Activated T-cell treated with anti-CD3 and anti-CD28 coated beads, Interleukin-2, amount 50 U/mL, for 24 hours (primary cell): ENCODE results near the gene TGM5.
A peak's percentile ranks its signal among the peaks of the same experiment; 100 is the strongest.
"Not testable (repeated sequence)": the region's sequence is repeated elsewhere in the genome, so short reads cannot be mapped to it uniquely, and the experiment has no call there.

Source experiments
- DNase-seq: peaks from one replicate; pipeline ENCODE4 v3.0.0-alpha.2; 2020
- H3K27ac Mint-ChIP-seq: 2 replicates; pipeline ENCODE4 v1.8.0; 2020; ENCODE audit warnings: mild to moderate bottlenecking, mixed read lengths
- H3K27me3 Mint-ChIP-seq: 2 replicates; pipeline ENCODE4 v1.8.0; 2020; ENCODE audit warnings: mixed read lengths
- H3K36me3 Mint-ChIP-seq: 2 replicates; pipeline ENCODE4 v1.8.0; 2020; ENCODE audit warnings: low read depth, mixed read lengths
- H3K4me1 Mint-ChIP-seq: 2 replicates; pipeline ENCODE4 v1.8.0; 2020; ENCODE audit warnings: low read depth, mixed read lengths
- H3K4me3 Mint-ChIP-seq: 2 replicates; pipeline ENCODE4 v1.8.0; 2020; ENCODE audit warnings: mild to moderate bottlenecking, moderate library complexity, mixed read lengths
- H3K9me3 Mint-ChIP-seq: 2 replicates; pipeline ENCODE4 v1.8.0; 2020; ENCODE audit warnings: mixed read lengths

The TGM5 gene

GRCh38 chr15:43210172-43210745 lies 56.5 kb downstream of the TGM5 start:
- no peak overlapping the region for H3K27ac Mint-ChIP-seq
- H3K27me3 Mint-ChIP-seq, result peaks cover 14% of the 10 kb centered on the region
- H3K9me3 Mint-ChIP-seq, result no peaks in the 10 kb centered on the region
- H3K36me3 Mint-ChIP-seq, result no peaks in the 10 kb centered on the region
- DNase-seq, result no peak
- H3K4me1 Mint-ChIP-seq, result no peaks in the 10 kb centered on the region
- H3K4me3 Mint-ChIP-seq, result no peak overlapping the region

GRCh38 chr15:43209059-43209824 lies 57.5 kb downstream of the TGM5 start:
- H3K4me1 Mint-ChIP-seq, result peaks cover 4% of the 10 kb centered on the region
- no peaks in the 10 kb centered on the region for H3K9me3 Mint-ChIP-seq
- H3K36me3 Mint-ChIP-seq, result no peaks in the 10 kb centered on the region
- H3K4me3 Mint-ChIP-seq, result no peak overlapping the region
- DNase-seq, result no peak
- H3K27ac Mint-ChIP-seq, result no peak overlapping the region
- peaks cover 14% of the 10 kb centered on the region for H3K27me3 Mint-ChIP-seq

DNA sequence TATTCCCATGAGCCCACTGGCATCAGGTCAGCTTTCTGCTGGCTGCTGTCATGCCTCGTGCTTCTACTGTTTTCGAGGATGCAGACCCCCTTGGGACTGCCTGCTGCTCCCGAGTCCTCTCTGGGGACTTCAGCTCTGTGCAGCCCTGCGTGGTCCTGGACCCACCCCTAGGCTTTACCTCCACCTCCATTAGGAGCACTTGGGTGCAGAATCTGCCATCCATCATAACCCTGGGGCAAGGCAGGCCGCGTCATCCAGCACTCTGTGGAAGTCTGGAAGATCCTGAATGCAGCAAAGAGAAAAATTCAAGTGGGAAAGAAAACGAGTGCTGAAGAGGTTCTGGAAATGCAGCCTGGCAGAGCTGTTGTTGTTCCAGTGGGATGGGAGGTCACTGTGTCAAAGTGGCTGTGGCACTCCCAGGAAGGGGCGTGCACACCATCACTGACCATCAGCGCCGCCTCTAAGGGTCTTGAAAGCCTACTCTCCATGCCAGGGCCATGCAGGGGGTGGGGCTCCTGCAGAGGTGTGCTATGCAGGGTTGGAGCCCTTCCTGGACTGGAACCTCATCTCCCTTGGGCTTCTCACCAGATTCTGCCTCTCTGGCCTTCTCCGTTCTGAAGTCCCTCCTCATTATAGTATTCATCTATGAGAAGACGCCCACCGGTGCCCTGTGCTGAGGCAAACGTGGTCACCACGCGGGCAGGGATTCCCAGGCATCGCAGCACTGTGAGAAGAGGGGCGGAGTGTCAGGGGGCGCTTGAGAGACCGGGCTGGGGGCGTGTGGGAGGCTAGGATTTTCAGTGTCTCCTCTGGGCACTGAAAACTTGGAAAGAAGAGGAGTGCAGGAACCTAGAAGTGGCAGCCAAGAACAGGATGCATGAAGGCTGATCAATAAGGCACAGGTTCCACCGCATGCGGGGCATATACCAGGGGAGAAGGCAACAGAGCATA lies 58.4 kb downstream of the TGM5 start:
- peaks cover 6% of the 10 kb centered on the region for H3K4me1 Mint-ChIP-seq
- no peak for DNase-seq
- peaks cover 14% of the 10 kb centered on the region for H3K27me3 Mint-ChIP-seq
- no peak overlapping the region for H3K4me3 Mint-ChIP-seq
- H3K9me3 Mint-ChIP-seq, result no peaks in the 10 kb centered on the region
- no peak overlapping the region for H3K27ac Mint-ChIP-seq
- H3K36me3 Mint-ChIP-seq, result no peaks in the 10 kb centered on the region

GRCh38 chr15:43207024-43207423 lies 59.7 kb downstream of the TGM5 start:
- no peaks in the 10 kb centered on the region for H3K9me3 Mint-ChIP-seq
- H3K27me3 Mint-ChIP-seq, result peaks cover 14% of the 10 kb centered on the region
- no peak overlapping the region for H3K4me3 Mint-ChIP-seq
- no peaks in the 10 kb centered on the region for H3K36me3 Mint-ChIP-seq
- H3K4me1 Mint-ChIP-seq, result peaks cover 6% of the 10 kb centered on the region
- DNase-seq, result no peak
- H3K27ac Mint-ChIP-seq, result no peak overlapping the region

DNA sequence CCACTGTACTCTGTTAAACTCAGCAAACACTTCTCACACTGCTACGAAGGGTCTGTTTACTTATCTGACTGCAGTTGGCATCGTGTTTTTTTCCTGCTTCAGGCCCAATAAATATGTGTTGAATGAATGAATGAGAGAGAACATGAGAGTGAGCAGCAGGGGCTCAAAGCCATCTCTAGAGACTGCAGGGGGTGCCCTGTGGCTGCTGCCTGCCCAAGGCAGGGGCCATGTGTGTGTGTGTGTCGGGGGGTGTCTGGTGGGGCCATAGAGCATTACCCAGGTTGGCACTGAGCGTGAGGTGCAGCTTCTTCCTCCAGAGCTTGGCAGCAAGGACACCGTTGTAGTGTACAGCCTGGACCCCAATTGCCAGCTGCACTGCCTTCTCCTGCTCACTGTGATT lies 60.7 kb downstream of the TGM5 start:
- Mint-ChIP-seq H3K4me1 (peaks cover 6% of the 10 kb centered on the region), H3K27me3 (peaks cover 14% of the 10 kb centered on the region), H3K27ac (no peak overlapping the region), H3K4me3 (no peak overlapping the region), H3K36me3 (no peaks in the 10 kb centered on the region), H3K9me3 (no peaks in the 10 kb centered on the region)
- DNase-seq, result no peak

DNA sequence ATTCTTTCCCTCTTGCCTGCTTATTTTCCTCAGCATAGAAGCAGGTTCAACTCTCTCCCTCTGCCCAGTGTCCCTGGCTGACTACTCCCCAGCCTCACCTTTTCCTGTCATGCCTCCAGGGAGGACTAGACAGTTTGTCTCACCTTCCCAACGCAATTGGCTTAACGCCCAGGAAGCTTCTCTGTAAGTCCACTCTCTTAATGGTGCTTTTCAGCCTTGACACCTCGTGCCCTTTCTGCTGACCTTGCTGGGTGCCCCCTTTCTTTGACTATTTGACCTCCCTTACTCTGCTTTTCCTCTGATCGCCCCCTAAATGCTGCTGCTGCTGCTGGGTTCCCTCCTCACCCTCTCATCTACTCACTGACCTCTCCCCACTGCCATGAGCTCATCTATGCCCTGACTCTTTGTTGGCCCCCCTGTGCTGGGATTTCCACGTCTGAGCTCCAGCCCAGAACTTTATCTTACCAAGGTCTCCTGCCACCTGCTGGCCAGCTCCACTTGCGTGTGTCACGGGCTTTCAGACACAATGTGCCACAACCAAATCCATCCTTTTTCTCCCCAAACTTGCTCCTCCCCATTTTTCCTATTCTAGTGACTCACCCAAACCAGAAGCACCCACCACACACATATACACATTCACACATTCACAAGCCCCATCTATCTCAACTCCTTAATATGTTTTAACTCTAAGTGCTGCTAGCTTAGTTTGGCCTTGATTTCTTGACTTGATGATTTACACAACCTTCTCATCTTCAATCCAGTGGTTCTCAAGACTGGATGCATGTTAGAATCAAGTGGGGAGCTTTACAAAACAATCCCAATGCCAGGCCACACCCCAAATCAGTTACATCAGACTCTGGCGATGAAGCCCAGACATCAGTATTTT lies 62.5 kb downstream of the TGM5 start:
- no peak overlapping the region for H3K27ac Mint-ChIP-seq
- H3K9me3 Mint-ChIP-seq, result no peaks in the 10 kb centered on the region
- peaks cover 10% of the 10 kb centered on the region for H3K27me3 Mint-ChIP-seq
- H3K36me3 Mint-ChIP-seq, result peaks cover 2% of the 10 kb centered on the region
- DNase-seq, result peak; percentile 59
- H3K4me3 Mint-ChIP-seq, result no peak overlapping the region
- peaks cover 10% of the 10 kb centered on the region for H3K4me1 Mint-ChIP-seq

DNA sequence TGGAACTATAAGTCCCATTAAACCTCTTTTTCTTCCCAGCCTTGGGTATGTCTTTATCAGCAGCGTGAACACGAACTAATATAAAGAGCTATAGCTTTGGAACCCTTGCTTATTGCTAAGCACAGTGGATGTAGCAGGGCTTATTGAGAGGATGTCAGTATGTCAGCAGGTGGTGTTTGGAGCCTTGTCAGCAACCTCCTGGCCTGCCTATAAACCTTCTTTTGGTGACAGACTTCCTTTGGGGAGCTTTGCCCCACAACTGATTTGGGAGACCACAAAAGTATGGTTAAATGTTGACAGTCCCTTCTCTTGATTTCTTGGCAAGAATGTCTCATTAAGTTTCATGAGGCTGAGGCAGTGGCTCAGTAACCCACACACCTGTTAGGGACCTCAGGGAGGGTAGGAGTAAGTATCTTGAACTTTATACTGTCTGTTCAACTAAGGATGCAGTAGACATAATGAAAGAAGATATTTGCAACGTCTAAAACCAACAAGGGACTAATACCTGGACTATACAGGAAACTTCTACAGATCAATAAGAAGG lies 66.7 kb downstream of the TGM5 start:
- Mint-ChIP-seq H3K27me3 (no peaks in the 10 kb centered on the region), H3K36me3 (peaks cover 36% of the 10 kb centered on the region), H3K4me3 (no peak overlapping the region), H3K4me1 (peaks cover 10% of the 10 kb centered on the region), H3K9me3 (peaks cover 2% of the 10 kb centered on the region), H3K27ac (no peak overlapping the region)
- DNase-seq, result no peak

DNA sequence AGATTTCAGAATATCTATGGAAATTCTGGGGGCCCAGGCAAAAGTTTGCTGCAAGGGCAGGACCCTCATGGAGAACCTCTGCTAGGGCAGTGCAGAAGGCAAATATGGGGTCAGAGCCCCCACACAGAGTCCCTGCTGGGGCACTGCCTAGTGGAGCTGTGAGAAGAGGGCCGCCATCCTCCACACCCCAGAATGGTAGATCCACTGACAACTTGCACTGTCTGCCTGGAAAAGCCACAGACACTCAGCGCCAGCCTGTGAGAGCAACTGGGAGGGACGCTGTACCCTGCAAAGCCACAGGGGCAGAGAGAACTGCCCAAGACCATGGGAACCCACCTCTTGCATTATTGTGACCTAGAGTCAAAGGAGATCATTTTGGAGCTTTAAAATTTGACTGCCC lies 67.7 kb downstream of the TGM5 start:
- H3K4me3 Mint-ChIP-seq, result no peak overlapping the region
- H3K27me3 Mint-ChIP-seq, result no peaks in the 10 kb centered on the region
- H3K4me1 Mint-ChIP-seq, result peaks cover 5% of the 10 kb centered on the region
- no peak for DNase-seq
- H3K36me3 Mint-ChIP-seq, result peaks cover 45% of the 10 kb centered on the region
- no peak overlapping the region for H3K27ac Mint-ChIP-seq
- peaks cover 2% of the 10 kb centered on the region for H3K9me3 Mint-ChIP-seq

GRCh38 chr15:43198556-43198955 lies 68.2 kb downstream of the TGM5 start:
- H3K4me1 Mint-ChIP-seq, H3K27ac Mint-ChIP-seq, H3K9me3 Mint-ChIP-seq, H3K27me3 Mint-ChIP-seq, DNase-seq, H3K4me3 Mint-ChIP-seq: not testable (repeated sequence)
- peaks cover 47% of the 10 kb centered on the region for H3K36me3 Mint-ChIP-seq

DNA sequence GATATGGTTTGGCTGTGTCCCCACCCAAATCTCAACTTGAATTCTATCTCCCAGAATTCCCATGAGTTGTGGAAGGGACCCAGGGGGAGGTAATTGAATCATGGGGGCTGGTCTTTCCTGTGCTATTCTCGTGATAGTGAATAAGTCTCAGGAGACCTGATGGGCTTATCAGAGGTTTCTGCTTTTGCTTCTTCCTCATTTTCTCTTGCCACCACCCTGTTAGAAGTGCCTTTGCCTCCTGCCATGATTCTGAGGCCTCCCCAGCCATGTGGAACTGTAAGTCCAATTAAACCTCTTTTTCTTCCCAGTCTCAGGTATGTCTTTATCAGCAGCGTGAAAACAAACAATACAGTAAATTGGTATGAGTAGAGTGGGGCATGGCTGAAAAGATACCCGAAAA lies 69.0 kb downstream of the TGM5 start:
- H3K9me3 Mint-ChIP-seq, H3K27ac Mint-ChIP-seq, H3K4me3 Mint-ChIP-seq, H3K4me1 Mint-ChIP-seq, H3K27me3 Mint-ChIP-seq, DNase-seq: not testable (repeated sequence)
- peaks cover 55% of the 10 kb centered on the region for H3K36me3 Mint-ChIP-seq

- no peak overlapping the region for H3K27ac Mint-ChIP-seq
These were observed 69.8 kb downstream of the TGM5 start for GRCh38 chr15:43196760-43197548.

GRCh38 chr15:43194795-43195194 lies 71.9 kb downstream of the TGM5 start:
- H3K9me3 Mint-ChIP-seq, result peaks cover 2% of the 10 kb centered on the region
- H3K27ac Mint-ChIP-seq, result no peak overlapping the region
- H3K27me3 Mint-ChIP-seq, result no peaks in the 10 kb centered on the region
- DNase-seq, result no peak
- no peak overlapping the region for H3K4me3 Mint-ChIP-seq
- H3K36me3 Mint-ChIP-seq, result peaks cover 83% of the 10 kb centered on the region
- H3K4me1 Mint-ChIP-seq, result peaks cover 7% of the 10 kb centered on the region

More at GRCh38 chr15:43196760-43197548, 69.8 kb downstream of the TGM5 start:
- Mint-ChIP-seq H3K4me1 (peaks cover 7% of the 10 kb centered on the region), H3K36me3 (peaks cover 63% of the 10 kb centered on the region), H3K4me3 (no peak overlapping the region), H3K9me3 (peaks cover 2% of the 10 kb centered on the region), H3K27me3 (no peaks in the 10 kb centered on the region)
- no peak for DNase-seq

DNA sequence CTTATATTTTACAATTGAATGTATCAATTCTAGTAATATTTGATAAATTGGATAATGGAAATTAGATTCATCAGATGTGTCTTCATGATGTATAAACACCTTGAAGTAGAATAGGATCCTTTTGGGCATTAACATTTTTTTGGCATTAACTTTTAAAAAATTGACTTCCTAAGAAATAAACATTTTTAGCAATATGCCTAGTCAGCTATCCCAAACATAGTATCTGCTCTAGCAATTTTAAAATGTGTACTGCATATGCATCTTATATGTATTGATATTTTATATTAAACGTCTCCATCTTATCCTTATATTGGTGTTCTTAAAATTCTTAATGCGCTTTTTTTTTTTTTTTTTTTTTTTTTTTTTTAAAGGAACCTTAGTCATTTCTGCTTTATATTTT lies 73.0 kb downstream of the TGM5 start:
- Mint-ChIP-seq H3K36me3 (peaks cover 87% of the 10 kb centered on the region), H3K4me1 (peaks cover 13% of the 10 kb centered on the region), H3K27me3 (no peaks in the 10 kb centered on the region), H3K9me3 (peaks cover 2% of the 10 kb centered on the region), H3K27ac (no peak overlapping the region), H3K4me3 (no peak overlapping the region)
- no peak for DNase-seq
